NCI-H82 treated with DMSO at 0.1 percent for 48 hours (cell line): ENCODE measurements around the gene BAG5.
A peak's percentile ranks its signal among the peaks of the same experiment; 100 is the strongest.

Experiments used
- DNase-seq: peaks from one replicate; lab custom pipeline; 2025; ENCODE audit not compliant: unreplicated experiment; lab: John Stamatoyannopoulos, UW

BAG5 gene

GRCh38 chr14:103568952-103569351, 6.5 kb upstream of the BAG5 start:
- no peak for DNase-seq

GRCh38 chr14:103563844-103564505, 1.5 kb upstream of the BAG5 start:
- DNase-seq = no peak

GRCh38 chr14:103563226-103563620, 766 bp upstream of the BAG5 start:
- DNase-seq = no peak

GRCh38 chr14:103562179-103562428, 353 bp downstream of the BAG5 start:
- DNase-seq = no peak

GRCh38 chr14:103561381-103562178, 877 bp downstream of the BAG5 start:
- DNase-seq = no peak

- no peak for DNase-seq
Observed at GRCh38 chr14:103560691-103561090, 1.8 kb downstream of the BAG5 start.

GRCh38 chr14:103559766-103560165, 2.7 kb downstream of the BAG5 start:
- no peak for DNase-seq

- DNase-seq = no peak
Observed at GRCh38 chr14:103558071-103558882, 4.2 kb downstream of the BAG5 start.

- peak; percentile 27 for DNase-seq
Observed at GRCh38 chr14:103556946-103557758, 5.3 kb downstream of the BAG5 start.

GRCh38 chr14:103555559-103556337, 6.7 kb downstream of the BAG5 start:
- DNase-seq = no peak

GRCh38 chr14:103552846-103553210, 9.6 kb downstream of the BAG5 start:
- DNase-seq = no peak

GRCh38 chr14:103552011-103552845, 10.2 kb downstream of the BAG5 start:
- DNase-seq = no peak

GRCh38 chr14:103551338-103551762, 11.1 kb downstream of the BAG5 start:
- DNase-seq = no peak

- no peak for DNase-seq
Observed at GRCh38 chr14:103550451-103551337, 11.8 kb downstream of the BAG5 start.

- no peak for DNase-seq
Observed at GRCh38 chr14:103549361-103550311, 12.8 kb downstream of the BAG5 start.

- DNase-seq = no peak
Observed at GRCh38 chr14:103548463-103549351, 13.8 kb downstream of the BAG5 start.
